HG03565 (cell line): ENCODE data around the gene FJX1.

Experiments used
- ATAC-seq: cut with Tn5 transposase; IDR thresholded peaks from one replicate; pipeline ENCODE4 v1.9.1; 2021; ENCODE audit warnings: mild to moderate bottlenecking, moderate library complexity; ENCODE audit not compliant: unreplicated experiment

Gene FJX1

GRCh38 chr11:35605706-35606105 lies 12.6 kb upstream of the FJX1 start:
- no peak for ATAC-seq

- no peak for ATAC-seq
Observed at GRCh38 chr11:35606206-35606605, 12.1 kb upstream of the FJX1 start.

- ATAC-seq, result no peak
Observed at GRCh38 chr11:35608502-35608901, 9.8 kb upstream of the FJX1 start.

- ATAC-seq, result no peak
Observed at GRCh38 chr11:35609656-35610055, 8.6 kb upstream of the FJX1 start.

GRCh38 chr11:35610631-35611030 lies 7.6 kb upstream of the FJX1 start:
- ATAC-seq, result no peak

- ATAC-seq, result no peak
Observed at GRCh38 chr11:35611741-35612140, 6.5 kb upstream of the FJX1 start.

GRCh38 chr11:35614939-35615569 lies 3.2 kb upstream of the FJX1 start:
- no peak for ATAC-seq

GRCh38 chr11:35615921-35616900 lies 2.0 kb upstream of the FJX1 start:
- no peak for ATAC-seq

GRCh38 chr11:35617316-35617686 lies 959 bp upstream of the FJX1 start:
- no peak for ATAC-seq

GRCh38 chr11:35618497-35619115 lies 346 bp downstream of the FJX1 start:
- ATAC-seq, result no peak

- ATAC-seq, result no peak
Observed at GRCh38 chr11:35619116-35619854, 1.0 kb downstream of the FJX1 start.

- no peak for ATAC-seq
Observed at GRCh38 chr11:35619855-35620640, 1.8 kb downstream of the FJX1 start.

GRCh38 chr11:35620795-35621194 lies 2.5 kb downstream of the FJX1 start:
- no peak for ATAC-seq

- ATAC-seq, result no peak
Observed at GRCh38 chr11:35621620-35622019, 3.4 kb downstream of the FJX1 start.

- ATAC-seq, result no peak
Observed at GRCh38 chr11:35622070-35622469, 3.8 kb downstream of the FJX1 start.

- ATAC-seq, result no peak
Observed at GRCh38 chr11:35623621-35624168, 5.4 kb downstream of the FJX1 start.

- no peak for ATAC-seq
Observed at GRCh38 chr11:35624316-35624715, 6.1 kb downstream of the FJX1 start.

GRCh38 chr11:35624781-35625180 lies 6.5 kb downstream of the FJX1 start:
- ATAC-seq, result no peak

- ATAC-seq, result no peak
Observed at GRCh38 chr11:35626501-35626900, 8.2 kb downstream of the FJX1 start.

GRCh38 chr11:35629511-35629910 lies 11.3 kb downstream of the FJX1 start:
- ATAC-seq, result no peak
